ENCODE data around the gene CAPZB. TPM values are rescaled to one million over a fixed set of nuclear protein-coding genes. Genes with fewer than 3 reads are reported as not detected.

Gene CAPZB
- polyA plus RNA-seq, 1 of the 3 experiments (the other 2 are of a cell fraction), result 122 TPM

GRCh38 chr1:19404748-19405147 is 80.6 kb downstream of the CAPZB start:
- Histone ChIP-seq H3K4me3 (ENCODE audit: low read depth in 2 of 2, low read length in 1 of 2) (no peak overlapping the region), H3K9ac (no peak overlapping the region), H3K79me2 (ENCODE audit: insufficient read depth) (peaks cover 95% of the 10 kb centered on the region), H3K9me3 (no peaks in the 10 kb centered on the region), H3K27ac (ENCODE audit: low read depth in 2 of 2, low read length in 1 of 2) (peak overlapping the region in 1 of 2 experiments; percentile 95; a peak in 2 of 4 replicates), H3F3A (replicated peaks; ENCODE audit: insufficient read depth) (no peaks in the 10 kb centered on the region), H3K36me3 (replicated peaks in 1 of 2; ENCODE audit: control insufficient read depth in 1 of 2, insufficient read depth in 2 of 2, low read length in 1 of 2) (peaks cover 5 to 20% of the 10 kb centered on the region in 2 experiments), H2AFZ (ENCODE audit: low read depth) (no peak overlapping the region), H3K27me3 (ENCODE audit: insufficient read depth) (no peaks in the 10 kb centered on the region), H3K4me1 (ENCODE audit: control insufficient read depth in 1 of 2, insufficient read depth in 2 of 2, low read depth in 1 of 2, low read length in 1 of 2) (peaks cover 6 to 54% of the 10 kb centered on the region in 2 experiments; a peak in 3 of 4 replicates), H3K9me2 (no peaks in the 10 kb centered on the region), H3K4me2 (no peak overlapping the region), H4K20me1 (ENCODE audit: insufficient read depth) (peaks cover 98% of the 10 kb centered on the region)
- WGBS (ENCODE audit: low lambda C conversion rate), result 72% methylated on average over 5 of the region's 5 CpGs
- TF ChIP-seq SIN3A (IDR thresholded peaks at IDR 0.05; ENCODE audit: borderline replicate concordance, low read depth, low read length) (no peak), MEF2A (IDR thresholded peaks at IDR 0.05; ENCODE audit: borderline replicate concordance, low read depth) (no peak), JUND (IDR thresholded peaks at IDR 0.05) (no peak), NRF1 (IDR thresholded peaks at IDR 0.05; ENCODE audit: low read depth, low read length) (no peak)
- no peak for DNase-seq
- POLR2A ChIA-PET, result no interaction called here
- CTCF ChIA-PET, result interaction anchor here (1.5 to 8.2 kb wide), 12 partner anchors 9 to 255 kb away, joined by 3 to 68 read pairs (median 8); no protein-coding TSS in a partner anchor

DNA sequence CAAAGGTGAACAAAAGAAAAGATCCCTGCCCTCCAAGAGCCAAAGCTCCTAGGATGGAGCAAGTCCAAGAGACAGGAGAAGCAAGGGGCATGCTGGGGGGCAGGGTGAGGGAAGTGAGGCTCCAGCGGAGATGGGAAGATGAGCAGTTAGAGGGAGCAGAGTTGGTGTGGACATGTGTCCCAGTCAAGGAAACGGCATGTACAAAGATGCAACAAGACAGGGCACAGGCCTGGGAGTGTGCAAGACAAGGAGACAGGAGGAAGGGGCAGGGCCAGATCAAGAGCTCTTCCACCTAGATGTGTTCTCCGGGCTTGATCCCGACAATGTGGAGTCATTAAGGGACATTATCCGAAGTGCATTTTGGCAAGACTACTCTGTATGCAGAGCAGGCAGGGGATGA is 82.1 kb downstream of the CAPZB start:
- Histone ChIP-seq H3K9ac (no peak overlapping the region), H3K36me3 (replicated peaks in 1 of 2; ENCODE audit: control insufficient read depth in 1 of 2, insufficient read depth in 2 of 2, low read length in 1 of 2) (peaks cover 0 to 16% of the 10 kb centered on the region in 2 experiments), H3K4me1 (ENCODE audit: control insufficient read depth in 1 of 2, insufficient read depth in 2 of 2, low read depth in 1 of 2, low read length in 1 of 2) (peaks cover 6 to 51% of the 10 kb centered on the region in 2 experiments; a peak in 3 of 4 replicates), H3F3A (replicated peaks; ENCODE audit: insufficient read depth) (no peaks in the 10 kb centered on the region), H3K79me2 (ENCODE audit: insufficient read depth) (peaks cover 96% of the 10 kb centered on the region), H3K27ac (ENCODE audit: low read depth in 2 of 2, low read length in 1 of 2) (no peak overlapping the region), H3K9me3 (no peaks in the 10 kb centered on the region), H2AFZ (ENCODE audit: low read depth) (no peak overlapping the region), H3K4me2 (no peak overlapping the region), H4K20me1 (ENCODE audit: insufficient read depth) (peaks cover 96% of the 10 kb centered on the region), H3K27me3 (ENCODE audit: insufficient read depth) (no peaks in the 10 kb centered on the region), H3K4me3 (ENCODE audit: low read depth in 2 of 2, low read length in 1 of 2) (no peak overlapping the region), H3K9me2 (no peaks in the 10 kb centered on the region)
- no peak for DNase-seq
- ChIA-PET POLR2A (no interaction called here), CTCF (interaction anchor here (1.0 to 8.2 kb wide), 5 partner anchors 10 to 239 kb away, joined by 3 to 68 read pairs (median 4); no protein-coding TSS in a partner anchor)
- TF ChIP-seq POLR2AphosphoS5 (IDR thresholded peaks at IDR 0.05; ENCODE audit: low read depth, low read length), result no peak
- TF ChIP-seq, protein P1, sequence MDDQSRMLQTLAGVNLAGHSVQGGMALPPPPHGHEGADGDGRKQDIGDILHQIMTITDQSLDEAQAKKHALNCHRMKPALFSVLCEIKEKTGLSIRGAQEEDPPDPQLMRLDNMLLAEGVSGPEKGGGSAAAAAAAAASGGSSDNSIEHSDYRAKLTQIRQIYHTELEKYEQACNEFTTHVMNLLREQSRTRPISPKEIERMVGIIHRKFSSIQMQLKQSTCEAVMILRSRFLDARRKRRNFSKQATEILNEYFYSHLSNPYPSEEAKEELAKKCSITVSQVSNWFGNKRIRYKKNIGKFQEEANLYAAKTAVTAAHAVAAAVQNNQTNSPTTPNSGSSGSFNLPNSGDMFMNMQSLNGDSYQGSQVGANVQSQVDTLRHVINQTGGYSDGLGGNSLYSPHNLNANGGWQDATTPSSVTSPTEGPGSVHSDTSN (IDR thresholded peaks at IDR 0.05), result no peak
- TF ChIP-seq NFIC (IDR thresholded peaks at IDR 0.05; ENCODE audit: borderline replicate concordance), result no peak
- TF ChIP-seq ELF1 (IDR thresholded peaks at IDR 0.05), result no peak
- WGBS (ENCODE audit: low lambda C conversion rate), result 93% methylated on average over 4 of the region's 5 CpGs

DNA sequence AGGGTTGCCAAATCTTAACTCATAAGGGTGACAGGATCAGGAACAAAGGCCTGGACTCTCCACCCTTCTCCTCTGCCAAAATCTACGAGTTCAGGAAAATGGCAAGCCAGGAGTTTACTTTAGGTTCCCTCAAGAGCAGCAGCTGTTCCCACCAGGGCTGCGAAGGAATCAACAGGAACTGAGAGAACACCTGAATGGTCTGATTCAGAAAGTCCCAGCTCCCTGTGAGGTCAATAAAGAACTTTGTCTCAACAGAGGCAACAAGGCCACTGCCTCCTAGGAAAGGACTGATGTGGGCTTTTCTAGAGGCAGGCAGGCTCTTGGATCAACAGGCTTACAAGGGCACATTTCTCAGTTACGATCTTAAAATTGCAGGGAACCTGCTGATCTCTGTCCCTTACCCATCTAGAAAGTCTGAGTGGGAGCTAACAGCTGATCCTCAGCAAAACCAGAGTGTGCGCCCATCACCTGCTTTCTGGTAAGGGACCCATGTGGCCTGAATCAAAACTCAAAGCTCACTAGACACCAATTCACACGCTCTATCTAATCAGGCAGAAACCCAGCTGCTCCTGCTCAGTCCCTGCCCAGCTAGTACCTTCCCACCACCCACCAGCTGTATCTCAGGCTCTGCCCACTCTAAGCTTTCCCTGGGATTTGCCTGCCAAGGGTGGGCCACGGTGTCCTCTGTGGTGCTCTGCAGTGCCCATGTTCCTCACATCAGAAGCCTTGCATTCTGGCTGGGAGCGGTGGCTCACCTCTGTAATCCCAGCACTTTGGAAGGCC is 83.1 kb downstream of the CAPZB start:
- H2AFZ ChIP-seq (ENCODE audit: low read depth), result no peak overlapping the region
- H3K4me2 ChIP-seq, result no peak overlapping the region
- DNase-seq, result no peak
- H3K36me3 ChIP-seq (replicated peaks in 1 of 2; ENCODE audit: control insufficient read depth in 1 of 2, insufficient read depth in 2 of 2, low read length in 1 of 2), result peaks cover 0 to 16% of the 10 kb centered on the region in 2 experiments
- no peak overlapping the region for H3K9ac ChIP-seq
- H4K20me1 ChIP-seq (ENCODE audit: insufficient read depth), result peaks cover 96% of the 10 kb centered on the region
- no peak overlapping the region; a peak in 1 of 4 replicates for H3K27ac ChIP-seq (ENCODE audit: low read depth in 2 of 2, low read length in 1 of 2)
- H3K27me3 ChIP-seq (ENCODE audit: insufficient read depth), result no peaks in the 10 kb centered on the region
- H3K9me3 ChIP-seq, result no peaks in the 10 kb centered on the region
- ChIA-PET CTCF (interaction anchor here (0.8 to 8.2 kb wide), 6 partner anchors 10 to 252 kb away, joined by 3 to 68 read pairs (median 3); no protein-coding TSS in a partner anchor), POLR2A (no interaction called here)
- peaks cover 96% of the 10 kb centered on the region for H3K79me2 ChIP-seq (ENCODE audit: insufficient read depth)
- no peaks in the 10 kb centered on the region for H3K9me2 ChIP-seq
- TF ChIP-seq USF1 (IDR thresholded peaks at IDR 0.05; ENCODE audit: borderline replicate concordance, low read depth) (no peak), YY1 (IDR thresholded peaks at IDR 0.05; ENCODE audit: low read depth) (no peak), EP300 (IDR thresholded peaks at IDR 0.05; ENCODE audit: borderline replicate concordance in 1 of 2, low read depth in 1 of 2, low read length in 1 of 2) (no peak)
- no peaks in the 10 kb centered on the region for H3F3A ChIP-seq (replicated peaks; ENCODE audit: insufficient read depth)
- H3K4me3 ChIP-seq (ENCODE audit: low read depth in 2 of 2, low read length in 1 of 2), result no peak overlapping the region
- H3K4me1 ChIP-seq (ENCODE audit: control insufficient read depth in 1 of 2, insufficient read depth in 2 of 2, low read depth in 1 of 2, low read length in 1 of 2), result peaks cover 6 to 49% of the 10 kb centered on the region in 2 experiments; a peak in 3 of 4 replicates
- 91% methylated on average over 7 of the region's 7 CpGs for WGBS (ENCODE audit: low lambda C conversion rate)

Measured in SK-N-SH (cell line).